ENCODE data around the gene SLC2A8.

SLC2A8 gene

DNA sequence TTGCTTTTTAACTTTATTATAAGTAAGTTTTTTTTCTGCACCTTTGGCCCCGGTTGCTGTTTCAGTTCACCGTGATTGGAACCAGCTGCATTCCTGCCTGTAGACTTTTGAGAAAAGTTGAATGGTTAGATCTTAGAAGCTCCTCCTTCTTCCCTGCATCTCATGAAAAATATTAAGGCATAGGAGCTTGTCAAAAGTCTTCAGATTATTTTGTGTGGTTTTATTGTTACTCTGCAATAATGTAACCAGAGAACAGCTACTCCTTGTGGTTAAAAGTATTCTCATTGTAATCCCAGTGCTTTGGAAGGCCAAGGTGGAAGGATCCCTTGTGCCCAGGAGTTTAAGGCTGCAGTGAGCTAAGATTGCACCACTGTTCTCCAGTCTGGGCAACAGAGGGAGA, 3.3 kb upstream of the SLC2A8 start:
- H3K79me1 ChIP-seq (replicated peaks; ENCODE audit: low read length, poor library complexity, severe bottlenecking), result peaks cover 4% of the 10 kb centered on the region
- DNase-seq, result no peak
- H3K27me3 ChIP-seq (ENCODE audit: control insufficient read depth in 1 of 2, insufficient read depth in 1 of 2, low read length in 2 of 2), result peaks cover 11 to 93% of the 10 kb centered on the region in 2 experiments
- H2BK120ac ChIP-seq (ENCODE audit: low read depth, low read length), result no peak overlapping the region
- H3K14ac ChIP-seq (ENCODE audit: low read length in 2 of 2), result no peak overlapping the region
- no peak overlapping the region for H2AFZ ChIP-seq (ENCODE audit: low read depth, low read length)
- no peak overlapping the region for H4K8ac ChIP-seq (ENCODE audit: low read length)
- no peak overlapping the region for H2BK5ac ChIP-seq (ENCODE audit: low read depth, low read length, poor library complexity, severe bottlenecking)
- WGBS, result 100% methylated on average over 2 of the region's 2 CpGs
- no peak overlapping the region for H4K91ac ChIP-seq (ENCODE audit: low read length)
- peaks cover 24% of the 10 kb centered on the region for H3K4me1 ChIP-seq (ENCODE audit: control insufficient read depth, insufficient read depth, low read depth, low read length)
- peaks cover 7% of the 10 kb centered on the region for H3K9me3 ChIP-seq (ENCODE audit: control insufficient read depth, low read length)
- H2BK15ac ChIP-seq (ENCODE audit: low read depth, poor library complexity, severe bottlenecking), result no peak overlapping the region
- no peak overlapping the region for H2BK12ac ChIP-seq (ENCODE audit: low read length in 2 of 2)
- H2AK5ac ChIP-seq (ENCODE audit: low read length, severe bottlenecking), result no peak overlapping the region
- no peak overlapping the region for H3K4me3 ChIP-seq (ENCODE audit: insufficient read depth in 1 of 2, low read depth in 1 of 2, low read length in 2 of 2)
- H3K36me3 ChIP-seq (ENCODE audit: control insufficient read depth in 1 of 2, insufficient read depth in 2 of 2, low read depth in 1 of 2, low read length in 2 of 2), result no peaks in the 10 kb centered on the region
- H3K27ac ChIP-seq (ENCODE audit: low read length, poor library complexity, severe bottlenecking), result no peak overlapping the region
- no peak overlapping the region for H3K18ac ChIP-seq (ENCODE audit: low read depth in 1 of 2, low read length in 2 of 2)
- no peak overlapping the region for H3K9ac ChIP-seq (ENCODE audit: low read length)
- H3K23ac ChIP-seq (ENCODE audit: low read length in 2 of 2), result no peak overlapping the region
- H3K4ac ChIP-seq (ENCODE audit: low read depth in 1 of 2, low read length in 2 of 2), result no peak overlapping the region
- H3K4me2 ChIP-seq (ENCODE audit: low read length, poor library complexity, severe bottlenecking), result no peak overlapping the region

DNA sequence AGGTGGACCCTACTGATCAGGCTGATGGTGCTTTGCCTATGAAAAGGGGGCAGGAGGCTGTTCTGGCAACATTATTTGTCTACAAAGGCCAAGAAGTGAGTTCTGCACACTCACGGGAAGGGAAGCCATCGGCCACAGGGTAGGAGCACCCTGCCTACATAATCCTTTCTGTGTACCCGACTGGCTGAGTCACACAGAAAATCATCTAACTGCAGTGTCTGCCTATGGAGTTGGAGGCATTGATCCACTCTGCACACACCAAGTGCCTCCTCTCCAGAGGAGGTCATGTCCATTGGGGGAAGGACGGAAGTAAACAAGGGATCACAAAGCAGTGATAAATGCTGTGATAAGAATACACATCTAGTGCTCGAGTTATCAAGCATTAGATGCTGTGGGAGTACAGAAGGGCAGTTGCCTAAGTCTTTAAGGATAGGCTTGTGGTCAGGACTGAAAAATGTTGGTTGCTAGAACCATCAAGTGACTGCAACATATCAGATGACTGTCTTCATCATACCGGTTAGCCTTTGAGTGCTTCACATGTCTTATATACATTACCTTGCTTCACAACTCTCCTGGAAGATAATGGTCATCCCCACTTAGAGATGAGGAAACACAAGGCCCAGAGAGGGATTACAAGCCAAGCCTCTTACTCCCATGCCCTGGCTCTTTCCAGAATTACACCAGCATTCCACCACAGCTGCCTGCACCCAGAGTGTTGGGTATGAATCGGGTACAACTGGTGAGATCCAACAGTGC, 1.3 kb upstream of the SLC2A8 start:
- Histone ChIP-seq H2BK5ac (ENCODE audit: low read depth, low read length, poor library complexity, severe bottlenecking) (no peak overlapping the region), H3K4me3 (ENCODE audit: insufficient read depth in 1 of 2, low read depth in 1 of 2, low read length in 2 of 2) (no peak overlapping the region), H2BK120ac (ENCODE audit: low read depth, low read length) (no peak overlapping the region), H2BK12ac (ENCODE audit: low read length in 2 of 2) (no peak overlapping the region), H3K79me1 (replicated peaks; ENCODE audit: low read length, poor library complexity, severe bottlenecking) (peaks cover 10% of the 10 kb centered on the region), H3K9me3 (ENCODE audit: control insufficient read depth, low read length) (peaks cover 7% of the 10 kb centered on the region), H3K18ac (ENCODE audit: low read depth in 1 of 2, low read length in 2 of 2) (no peak overlapping the region), H3K27me3 (ENCODE audit: control insufficient read depth in 1 of 2, insufficient read depth in 1 of 2, low read length in 2 of 2) (peaks cover 11 to 89% of the 10 kb centered on the region in 2 experiments), H3K14ac (ENCODE audit: low read length in 2 of 2) (no peak overlapping the region), H3K4me1 (ENCODE audit: control insufficient read depth, insufficient read depth, low read depth, low read length) (peaks cover 20% of the 10 kb centered on the region), H3K36me3 (ENCODE audit: control insufficient read depth in 1 of 2, insufficient read depth in 2 of 2, low read depth in 1 of 2, low read length in 2 of 2) (peaks cover 0 to 5% of the 10 kb centered on the region in 2 experiments), H4K91ac (ENCODE audit: low read length) (no peak overlapping the region), H3K27ac (ENCODE audit: low read length, poor library complexity, severe bottlenecking) (no peak overlapping the region), H2AFZ (ENCODE audit: low read depth, low read length) (no peak overlapping the region), H3K4ac (ENCODE audit: low read depth in 1 of 2, low read length in 2 of 2) (no peak overlapping the region), H2AK5ac (ENCODE audit: low read length, severe bottlenecking) (no peak overlapping the region), H3K9ac (ENCODE audit: low read length) (no peak overlapping the region), H2BK15ac (ENCODE audit: low read depth, poor library complexity, severe bottlenecking) (no peak overlapping the region), H4K8ac (ENCODE audit: low read length) (no peak overlapping the region), H3K23ac (ENCODE audit: low read length in 2 of 2) (no peak overlapping the region), H3K4me2 (ENCODE audit: low read length, poor library complexity, severe bottlenecking) (no peak overlapping the region)
- peak; percentile 57 for DNase-seq
- WGBS, result 72% methylated on average over 7 of the region's 7 CpGs

DNA sequence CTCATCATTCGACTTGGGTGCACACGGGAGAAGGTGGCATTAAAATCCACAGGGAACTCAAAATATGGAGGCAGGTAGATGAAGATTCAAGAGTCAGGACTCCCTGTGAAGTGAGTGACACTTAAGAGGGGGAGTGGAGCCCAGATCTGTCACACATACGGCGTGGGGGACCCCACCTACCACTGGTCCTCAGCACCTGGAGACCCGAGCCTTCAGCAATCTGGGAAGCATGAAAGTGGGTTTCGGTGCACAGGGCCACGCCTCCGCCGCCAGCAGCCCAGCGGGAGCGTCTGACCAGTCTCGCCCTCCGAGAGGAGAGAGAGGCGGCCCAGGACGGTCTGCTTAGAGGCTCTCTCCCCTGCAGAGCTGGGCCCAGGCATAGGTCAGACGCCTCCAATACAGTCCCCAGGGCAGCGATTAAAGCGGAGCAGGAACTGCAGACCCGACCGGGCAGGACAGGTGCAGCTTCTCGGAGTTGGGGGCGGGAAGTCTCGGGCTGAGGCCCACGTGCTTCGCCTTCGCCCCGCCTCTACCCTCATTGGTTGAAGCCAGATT, 639 bp upstream of the SLC2A8 start:
- H3K18ac ChIP-seq (ENCODE audit: low read depth in 1 of 2, low read length in 2 of 2), result no peak overlapping the region
- DNase-seq, result no peak
- H2BK5ac ChIP-seq (ENCODE audit: low read depth, low read length, poor library complexity, severe bottlenecking), result no peak overlapping the region
- H3K4ac ChIP-seq (ENCODE audit: low read depth in 1 of 2, low read length in 2 of 2), result no peak overlapping the region
- 10% methylated on average over 27 of the region's 27 CpGs for WGBS
- peaks cover 11 to 92% of the 10 kb centered on the region in 2 experiments for H3K27me3 ChIP-seq (ENCODE audit: control insufficient read depth in 1 of 2, insufficient read depth in 1 of 2, low read length in 2 of 2)
- peaks cover 10% of the 10 kb centered on the region for H3K79me1 ChIP-seq (replicated peaks; ENCODE audit: low read length, poor library complexity, severe bottlenecking)
- no peak overlapping the region for H3K9ac ChIP-seq (ENCODE audit: low read length)
- no peak overlapping the region for H3K14ac ChIP-seq (ENCODE audit: low read length in 2 of 2)
- no peak overlapping the region for H2BK12ac ChIP-seq (ENCODE audit: low read length in 2 of 2)
- peak overlapping the region in 1 of 2 experiments; percentile 45 for H3K4me3 ChIP-seq (ENCODE audit: insufficient read depth in 1 of 2, low read depth in 1 of 2, low read length in 2 of 2)
- peaks cover 7% of the 10 kb centered on the region for H3K9me3 ChIP-seq (ENCODE audit: control insufficient read depth, low read length)
- peaks cover 18% of the 10 kb centered on the region for H3K4me1 ChIP-seq (ENCODE audit: control insufficient read depth, insufficient read depth, low read depth, low read length)
- no peak overlapping the region for H3K27ac ChIP-seq (ENCODE audit: low read length, poor library complexity, severe bottlenecking)
- peak overlapping the region; percentile 2 for H2AFZ ChIP-seq (ENCODE audit: low read depth, low read length)
- no peak overlapping the region for H2BK15ac ChIP-seq (ENCODE audit: low read depth, poor library complexity, severe bottlenecking)
- no peak overlapping the region for H4K91ac ChIP-seq (ENCODE audit: low read length)
- H4K8ac ChIP-seq (ENCODE audit: low read length), result no peak overlapping the region
- H2AK5ac ChIP-seq (ENCODE audit: low read length, severe bottlenecking), result no peak overlapping the region
- peaks cover 0 to 7% of the 10 kb centered on the region in 2 experiments for H3K36me3 ChIP-seq (ENCODE audit: control insufficient read depth in 1 of 2, insufficient read depth in 2 of 2, low read depth in 1 of 2, low read length in 2 of 2)
- H3K4me2 ChIP-seq (ENCODE audit: low read length, poor library complexity, severe bottlenecking), result peak overlapping the region; percentile 70
- H3K23ac ChIP-seq (ENCODE audit: low read length in 2 of 2), result no peak overlapping the region
- no peak overlapping the region for H2BK120ac ChIP-seq (ENCODE audit: low read depth, low read length)

DNA sequence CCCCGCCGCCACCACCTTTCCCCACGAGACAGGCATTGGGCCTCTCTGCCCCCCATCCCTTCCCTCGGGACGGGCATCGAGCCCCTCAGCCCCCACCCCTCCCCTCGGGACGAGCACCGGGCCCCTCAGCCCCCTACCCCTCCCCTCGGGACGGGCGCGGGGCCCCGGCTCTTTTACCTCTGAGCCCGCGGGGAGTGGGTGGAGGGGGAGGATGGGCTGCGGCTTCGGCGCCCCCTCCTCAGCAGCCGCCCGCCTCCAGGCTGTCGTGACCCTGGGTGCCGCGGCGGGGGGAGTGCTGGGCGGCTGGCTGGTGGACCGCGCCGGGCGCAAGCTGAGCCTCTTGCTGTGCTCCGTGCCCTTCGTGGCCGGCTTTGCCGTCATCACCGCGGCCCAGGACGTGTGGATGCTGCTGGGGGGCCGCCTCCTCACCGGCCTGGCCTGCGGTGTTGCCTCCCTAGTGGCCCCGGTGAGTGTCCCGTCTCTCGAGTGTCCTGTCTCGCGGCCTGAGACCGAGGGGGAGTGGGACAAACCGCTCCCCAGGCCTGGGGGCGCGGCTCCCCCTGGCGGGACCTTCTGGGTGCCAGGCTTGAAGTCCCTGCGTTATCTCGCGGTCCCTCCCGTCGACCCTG, 791 bp downstream of the SLC2A8 start:
- Histone ChIP-seq H2BK5ac (ENCODE audit: low read depth, low read length, poor library complexity, severe bottlenecking) (no peak overlapping the region), H4K8ac (ENCODE audit: low read length) (peak overlapping the region; percentile 30), H3K27ac (ENCODE audit: low read length, poor library complexity, severe bottlenecking) (no peak overlapping the region), H2BK120ac (ENCODE audit: low read depth, low read length) (no peak overlapping the region), H3K4me1 (ENCODE audit: control insufficient read depth, insufficient read depth, low read depth, low read length) (peaks cover 18% of the 10 kb centered on the region), H2AK5ac (ENCODE audit: low read length, severe bottlenecking) (no peak overlapping the region), H2BK15ac (ENCODE audit: low read depth, poor library complexity, severe bottlenecking) (no peak overlapping the region), H3K14ac (ENCODE audit: low read length in 2 of 2) (no peak overlapping the region), H3K4ac (ENCODE audit: low read depth in 1 of 2, low read length in 2 of 2) (no peak overlapping the region), H3K18ac (ENCODE audit: low read depth in 1 of 2, low read length in 2 of 2) (peak overlapping the region in 1 of 2 experiments; percentile 59), H2AFZ (ENCODE audit: low read depth, low read length) (peak overlapping the region; percentile 87), H3K23ac (ENCODE audit: low read length in 2 of 2) (peak overlapping the region; percentile 43 to 78), H3K36me3 (ENCODE audit: control insufficient read depth in 1 of 2, insufficient read depth in 2 of 2, low read depth in 1 of 2, low read length in 2 of 2) (peaks cover 0 to 14% of the 10 kb centered on the region in 2 experiments), H3K9me3 (ENCODE audit: control insufficient read depth, low read length) (peaks cover 7% of the 10 kb centered on the region), H4K91ac (ENCODE audit: low read length) (no peak overlapping the region), H3K79me1 (replicated peaks; ENCODE audit: low read length, poor library complexity, severe bottlenecking) (peaks cover 10% of the 10 kb centered on the region), H3K4me3 (ENCODE audit: insufficient read depth in 1 of 2, low read depth in 1 of 2, low read length in 2 of 2) (peak overlapping the region; percentile 33 to 76), H3K9ac (ENCODE audit: low read length) (no peak overlapping the region), H3K4me2 (ENCODE audit: low read length, poor library complexity, severe bottlenecking) (peak overlapping the region; percentile 93), H2BK12ac (ENCODE audit: low read length in 2 of 2) (no peak overlapping the region), H3K27me3 (ENCODE audit: control insufficient read depth in 1 of 2, insufficient read depth in 1 of 2, low read length in 2 of 2) (peaks cover 11 to 92% of the 10 kb centered on the region in 2 experiments)
- 3% methylated on average over 35 of the region's 55 CpGs for WGBS
- peak; percentile 64 for DNase-seq

All from mesenchymal stem cell (in vitro differentiated cells and primary cell).